Osteoblast (primary cell): ENCODE data around the gene LHFPL2. TPM values are rescaled to one million over a fixed set of nuclear protein-coding genes. Genes with fewer than 3 reads are reported as not detected.

Experiments
- DNase-seq: peaks from one replicate; pipeline ENCODE4 v3.0.0; 2011; ENCODE audit warnings: low spot score, mixed read lengths; ENCODE audit not compliant: insufficient read length; ENCODE audit errors: missing footprints
- H2AFZ ChIP-seq: 2 replicates; pipeline ENCODE4 v1.6.0; 2011; ENCODE audit warnings: mild to moderate bottlenecking, low read length
- H3K27ac ChIP-seq: 2 replicates; pipeline ENCODE4 v1.5.1; 2011; ENCODE audit warnings: mild to moderate bottlenecking, low read depth, low read length, moderate library complexity
- H3K27me3 ChIP-seq: 2 replicates; pipeline ENCODE4 v1.6.0; 2012; ENCODE audit warnings: mild to moderate bottlenecking, control low read depth, inconsistent platforms, low read length, moderate library complexity; ENCODE audit not compliant: insufficient read depth
- H3K36me3 ChIP-seq: 2 replicates; pipeline ENCODE4 v1.5.1; 2011; ENCODE audit warnings: mild to moderate bottlenecking, low read length, control low read depth, moderate library complexity; ENCODE audit not compliant: insufficient read depth
- H3K4me1 ChIP-seq: 2 replicates; pipeline ENCODE4 v1.5.1; 2011; ENCODE audit warnings: mild to moderate bottlenecking, low read length, control low read depth, moderate library complexity; ENCODE audit not compliant: insufficient read depth
- H3K4me2 ChIP-seq: 2 replicates; pipeline ENCODE4 v1.6.0; 2011; ENCODE audit warnings: mild to moderate bottlenecking, low read length; ENCODE audit not compliant: insufficient read depth
- H3K4me3 ChIP-seq: fragments of 200-600 bp; sonication (generic); 3 replicates; pipeline ENCODE4 v1.5.1; 2012; ENCODE audit warnings: mild to moderate bottlenecking, low read length, inconsistent platforms; ENCODE audit not compliant: insufficient read depth
- H3K79me2 ChIP-seq: 2 replicates; pipeline ENCODE4 v1.6.0; 2012; ENCODE audit warnings: mild to moderate bottlenecking, low read length, control low read depth, inconsistent platforms; ENCODE audit not compliant: insufficient read depth
- H3K9me3 ChIP-seq: 2 replicates; pipeline ENCODE4 v1.5.1; 2011; ENCODE audit warnings: low read depth, low read length, control low read depth
- H4K20me1 ChIP-seq: 2 replicates; pipeline ENCODE4 v1.6.0; 2012; ENCODE audit warnings: mild to moderate bottlenecking, low read length, control low read depth; ENCODE audit not compliant: insufficient read depth
- total RNA-seq: library from RNA; depleted of rRNA; stranded (reverse); fragments of >200 nt; gene quantifications from 2 replicates; pipeline ENCODE4 v1.2.3, GENCODE V29; 2012
- TF ChIP-seq, protein P1 (sequence below): IDR thresholded peaks from 2 replicates; pipeline ENCODE4 v1.5.1; 2011; ENCODE audit warnings: mild to moderate bottlenecking, low read depth, low read length, moderate library complexity; ENCODE audit errors: extremely low read depth

Gene LHFPL2
- total RNA-seq, 1 donor = 64.4 TPM

DNA sequence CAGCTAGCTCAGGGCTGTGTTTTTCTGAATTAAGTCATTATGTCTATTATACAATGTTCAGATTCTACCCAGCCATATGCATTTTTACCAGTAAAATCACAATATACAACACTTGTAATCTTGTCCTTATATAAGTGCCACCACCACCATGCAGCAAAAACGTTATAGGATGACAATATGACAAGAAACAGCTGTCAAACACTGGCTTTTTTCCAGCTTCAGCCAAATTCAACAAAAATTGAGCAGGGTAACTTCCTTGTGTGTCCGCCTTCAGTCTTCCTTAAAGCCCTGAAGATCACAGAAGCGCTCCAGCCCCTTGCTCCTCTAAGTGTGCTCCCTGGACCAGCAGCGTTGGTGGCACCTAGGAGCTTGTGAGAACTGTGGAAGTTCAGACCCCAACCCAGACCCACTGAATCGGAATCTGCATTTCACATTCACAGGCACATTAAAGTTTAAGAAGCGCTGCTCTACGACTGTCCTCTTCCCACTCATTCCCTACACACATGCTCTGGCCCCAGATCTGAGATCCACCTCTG is 111.8 kb downstream of the LHFPL2 start:
- Histone ChIP-seq H4K20me1 (no peaks in the 10 kb centered on the region), H3K27ac (no peak overlapping the region), H3K36me3 (no peaks in the 10 kb centered on the region), H2AFZ (no peak overlapping the region), H3K79me2 (peaks cover 67% of the 10 kb centered on the region), H3K27me3 (no peaks in the 10 kb centered on the region), H3K4me3 (no peak overlapping the region), H3K9me3 (no peaks in the 10 kb centered on the region), H3K4me1 (peaks cover 18% of the 10 kb centered on the region), H3K4me2 (no peak overlapping the region)
- no peak for DNase-seq
- TF ChIP-seq, protein P1, sequence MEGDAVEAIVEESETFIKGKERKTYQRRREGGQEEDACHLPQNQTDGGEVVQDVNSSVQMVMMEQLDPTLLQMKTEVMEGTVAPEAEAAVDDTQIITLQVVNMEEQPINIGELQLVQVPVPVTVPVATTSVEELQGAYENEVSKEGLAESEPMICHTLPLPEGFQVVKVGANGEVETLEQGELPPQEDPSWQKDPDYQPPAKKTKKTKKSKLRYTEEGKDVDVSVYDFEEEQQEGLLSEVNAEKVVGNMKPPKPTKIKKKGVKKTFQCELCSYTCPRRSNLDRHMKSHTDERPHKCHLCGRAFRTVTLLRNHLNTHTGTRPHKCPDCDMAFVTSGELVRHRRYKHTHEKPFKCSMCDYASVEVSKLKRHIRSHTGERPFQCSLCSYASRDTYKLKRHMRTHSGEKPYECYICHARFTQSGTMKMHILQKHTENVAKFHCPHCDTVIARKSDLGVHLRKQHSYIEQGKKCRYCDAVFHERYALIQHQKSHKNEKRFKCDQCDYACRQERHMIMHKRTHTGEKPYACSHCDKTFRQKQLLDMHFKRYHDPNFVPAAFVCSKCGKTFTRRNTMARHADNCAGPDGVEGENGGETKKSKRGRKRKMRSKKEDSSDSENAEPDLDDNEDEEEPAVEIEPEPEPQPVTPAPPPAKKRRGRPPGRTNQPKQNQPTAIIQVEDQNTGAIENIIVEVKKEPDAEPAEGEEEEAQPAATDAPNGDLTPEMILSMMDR = no peak

DNA sequence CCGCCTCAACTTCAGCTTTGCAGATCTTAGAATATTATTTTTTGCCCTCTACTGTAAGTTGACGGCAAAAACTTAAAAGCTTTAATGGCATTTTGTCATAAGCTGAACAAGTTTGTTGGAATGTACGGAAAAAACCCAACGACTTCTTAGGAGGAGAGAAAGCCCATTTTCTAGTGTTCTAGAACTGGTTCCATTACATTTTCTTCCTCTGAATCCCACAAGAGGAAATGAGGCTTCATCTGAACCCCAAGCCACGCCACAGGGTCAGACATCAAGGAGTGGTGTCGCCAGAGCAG is 113.7 kb downstream of the LHFPL2 start:
- TF ChIP-seq, protein P1 = no peak
- Histone ChIP-seq H3K79me2 (peaks cover 62% of the 10 kb centered on the region), H3K4me3 (no peak overlapping the region), H3K4me1 (peaks cover 25% of the 10 kb centered on the region), H4K20me1 (no peaks in the 10 kb centered on the region), H3K27me3 (no peaks in the 10 kb centered on the region), H3K36me3 (no peaks in the 10 kb centered on the region), H2AFZ (no peak overlapping the region), H3K4me2 (no peak overlapping the region), H3K9me3 (no peaks in the 10 kb centered on the region), H3K27ac (peak overlapping the region; percentile 92)
- DNase-seq = no peak

DNA sequence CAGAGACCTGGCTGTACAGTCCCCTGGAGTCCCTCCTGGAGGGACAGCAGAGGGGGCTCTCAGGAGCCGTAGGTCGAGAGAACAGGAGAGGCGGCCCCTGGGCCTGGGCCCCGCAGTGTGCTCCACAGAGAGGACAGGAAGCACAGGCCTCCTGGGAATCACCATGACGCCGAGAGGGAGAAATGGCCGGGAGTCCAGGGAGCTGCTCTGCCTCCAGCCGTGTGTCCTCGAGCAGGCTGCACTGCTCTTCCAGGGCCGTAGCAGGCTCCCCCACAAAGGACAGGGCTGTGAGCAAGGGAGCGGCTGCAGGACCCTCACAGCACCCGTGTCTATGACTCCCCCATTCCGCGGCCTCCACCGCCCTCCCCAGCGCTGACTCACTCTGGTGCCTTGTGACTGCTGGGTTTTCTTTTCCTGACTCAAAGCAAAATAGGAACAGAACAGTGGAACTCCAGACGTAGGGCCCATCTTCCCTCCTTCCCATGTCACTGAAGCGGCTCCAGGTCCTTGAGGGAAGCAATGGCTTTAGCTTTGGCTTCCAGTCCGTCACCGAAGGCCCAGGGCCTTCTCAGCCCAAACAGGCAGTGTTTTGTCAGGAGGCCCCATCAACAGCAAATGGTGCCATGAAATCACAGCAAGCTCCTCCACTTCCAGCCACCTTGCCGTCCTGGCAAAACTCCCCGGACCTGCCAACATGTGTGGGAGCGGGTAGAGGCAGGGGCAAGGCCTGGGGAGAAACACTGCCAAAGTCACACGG is 114.2 kb downstream of the LHFPL2 start:
- peak; percentile 93 for DNase-seq
- TF ChIP-seq, protein P1 = no peak
- Histone ChIP-seq H3K27me3 (no peaks in the 10 kb centered on the region), H2AFZ (peak overlapping the region; percentile 61), H3K36me3 (no peaks in the 10 kb centered on the region), H3K9me3 (no peaks in the 10 kb centered on the region), H3K4me1 (peaks cover 28% of the 10 kb centered on the region), H4K20me1 (no peaks in the 10 kb centered on the region), H3K27ac (peak overlapping the region; percentile 92), H3K4me2 (peak overlapping the region; percentile 24), H3K79me2 (peaks cover 57% of the 10 kb centered on the region), H3K4me3 (no peak overlapping the region)

DNA sequence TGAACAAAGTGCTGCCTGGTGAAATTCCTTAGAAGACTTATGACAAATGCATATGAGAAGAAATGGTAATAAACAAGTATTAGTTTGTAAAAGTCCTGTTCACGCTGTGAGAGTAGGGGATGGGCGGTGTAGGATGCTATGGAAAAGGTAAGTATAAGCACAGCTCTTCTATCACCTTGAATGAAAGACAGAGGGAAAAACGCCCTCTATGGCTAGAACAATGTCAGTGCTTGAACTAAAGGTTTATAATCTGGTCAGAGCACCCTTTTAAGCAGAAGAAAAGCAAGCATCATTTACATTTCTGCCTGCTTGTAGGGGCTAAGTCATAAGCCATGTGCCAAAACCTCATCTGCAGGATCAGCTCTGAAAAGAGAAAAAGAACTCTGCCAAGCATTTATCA is 115.2 kb downstream of the LHFPL2 start:
- peak; percentile 72 for DNase-seq
- no peak overlapping the region for H2AFZ ChIP-seq
- H3K9me3 ChIP-seq = no peaks in the 10 kb centered on the region
- H3K4me1 ChIP-seq = peaks cover 37% of the 10 kb centered on the region
- H3K36me3 ChIP-seq = no peaks in the 10 kb centered on the region
- no peak overlapping the region for H3K4me3 ChIP-seq
- H3K4me2 ChIP-seq = no peak overlapping the region
- no peaks in the 10 kb centered on the region for H4K20me1 ChIP-seq
- peak overlapping the region; percentile 92 for H3K27ac ChIP-seq
- TF ChIP-seq, protein P1 = peak; percentile 56
- peaks cover 49% of the 10 kb centered on the region for H3K79me2 ChIP-seq
- no peaks in the 10 kb centered on the region for H3K27me3 ChIP-seq
